Panc1 (cell line): ENCODE results near the gene MAD1L1. TPM values are rescaled to one million over a fixed set of nuclear protein-coding genes. Genes with fewer than 3 reads are reported as not detected.
"Not testable (repeated sequence)": the region's sequence is repeated elsewhere in the genome, so short reads cannot be mapped to it uniquely, and the experiment has no call there.

ENCODE experiments used
- ATAC-seq: fragments of 200-7000 bp; cut with Tn5 transposase; 2 replicates; pipeline ENCODE4 v1.9.1; 2020; ENCODE audit warnings: mild to moderate bottlenecking, moderate library complexity
- BruUV-seq: library from RNA; stranded (reverse); fragments of 400-500 nt; replicated peaks from 2 replicates; lab custom pipeline; 2021; lab: Mats Ljungman, UMichigan
- CTCF ChIA-PET: fragments of 300-600 bp; sonication (Branson Sonifier 250); formaldehyde crosslinking; loops from one replicate; lab custom pipeline; 2022; ENCODE audit warnings: antibody characterized with exemption; lab: Charles Lee
- POLR2A ChIA-PET: fragments of 300-600 bp; sonication (Branson Sonifier 250); formaldehyde crosslinking; loops from one replicate; lab custom pipeline; 2022; ENCODE audit warnings: antibody characterized with exemption; lab: Charles Lee
- DNase-seq: peaks from one replicate; pipeline ENCODE4 v3.0.0-alpha.2; 2010; ENCODE audit warnings: low read depth, low spot score
- H3K27ac ChIP-seq: 2 replicates; pipeline ENCODE4 v1.5.1; 2011; ENCODE audit warnings: mild to moderate bottlenecking, low read length, inconsistent platforms
- H3K27me3 ChIP-seq: fragments of 200-500 bp; sonication (Bioruptor generic); 2 replicates; pipeline ENCODE4 v1.6.0; 2014; ENCODE audit warnings: low read length, inconsistent platforms; ENCODE audit not compliant: control insufficient read depth, insufficient read depth
- H3K36me3 ChIP-seq: fragments of 200-500 bp; sonication (Bioruptor generic); 2 replicates; pipeline ENCODE4 v1.5.1; 2014; ENCODE audit warnings: inconsistent platforms, mild to moderate bottlenecking, low read length, moderate library complexity; ENCODE audit not compliant: control insufficient read depth, insufficient read depth
- H3K4me1 ChIP-seq: 2 replicates; pipeline ENCODE4 v1.5.1; 2011; ENCODE audit warnings: inconsistent platforms, mild to moderate bottlenecking, low read length, moderate library complexity; ENCODE audit not compliant: control insufficient read depth, insufficient read depth
- H3K4me3 ChIP-seq, 2 experiments: 2 replicates each; pipeline ENCODE4 v1.5.1; 2011 to 2012; ENCODE audit warnings: low read depth in 2 of 2, low read length in 2 of 2, mild to moderate bottlenecking in 2 of 2, inconsistent platforms in 1 of 2, moderate library complexity in 1 of 2
- H3K9me3 ChIP-seq: fragments of 200-500 bp; sonication (Bioruptor generic); 2 replicates; pipeline ENCODE4 v1.5.1; 2014; ENCODE audit warnings: low read depth, mild to moderate bottlenecking, inconsistent platforms, low read length, moderate library complexity; ENCODE audit not compliant: control insufficient read depth, insufficient read depth
- POLR2AphosphoS5 ChIP-seq: IDR thresholded peaks from 2 replicates; pipeline ENCODE4 v1.6.1; 2012; ENCODE audit warnings: mild to moderate bottlenecking, low read depth, low read length, moderate library complexity
- SIN3A ChIP-seq: IDR thresholded peaks from 2 replicates; pipeline ENCODE4 v1.6.1; 2012; ENCODE audit warnings: low read depth, mild to moderate bottlenecking, low read length, moderate library complexity, borderline replicate concordance; ENCODE audit not compliant: insufficient read depth
- TCF7L2 ChIP-seq: IDR thresholded peaks from 2 replicates; pipeline ENCODE4 v1.6.1; 2011; ENCODE audit warnings: mild to moderate bottlenecking, low read depth, low read length, inconsistent platforms
- in situ Hi-C: cut with HindIII; loops from 2 replicates; pipeline ENCODE4 v1.10.0; 2016; ENCODE audit warnings: low sequenced_read_pairs, low pct_unique_long_range_greater_than_20kb
- intact Hi-C: fragments of 100-400 bp; cut with micrococcal nuclease; formaldehyde crosslinking; loops from one replicate; pipeline ENCODE4 v1.10.0; 2022; ENCODE audit not compliant: unreplicated experiment
- total RNA-seq: library from RNA; stranded (reverse); gene quantifications from one replicate; pipeline ENCODE4 v1.2.1, GENCODE V29; 2021; ENCODE audit not compliant: unreplicated experiment
- TF ChIP-seq, protein P1 (sequence below): fragments of 450-650 bp; IDR thresholded peaks from 2 replicates; pipeline ENCODE4 v1.5.1; 2017; ENCODE audit warnings: mild to moderate bottlenecking
- TF ChIP-seq, protein P2 (sequence below), 2 experiments: IDR thresholded peaks; 2 replicates each; pipeline ENCODE4 v1.6.1; 2011 to 2012; ENCODE audit warnings: low read depth in 2 of 2, control low read depth in 1 of 2, low read length in 1 of 2, mild to moderate bottlenecking in 1 of 2, moderate library complexity in 1 of 2; ENCODE audit not compliant: insufficient read depth in 1 of 2

MAD1L1 gene
- total RNA-seq, 1 experiment from 2014 or later, result 70.8 TPM

DNA sequence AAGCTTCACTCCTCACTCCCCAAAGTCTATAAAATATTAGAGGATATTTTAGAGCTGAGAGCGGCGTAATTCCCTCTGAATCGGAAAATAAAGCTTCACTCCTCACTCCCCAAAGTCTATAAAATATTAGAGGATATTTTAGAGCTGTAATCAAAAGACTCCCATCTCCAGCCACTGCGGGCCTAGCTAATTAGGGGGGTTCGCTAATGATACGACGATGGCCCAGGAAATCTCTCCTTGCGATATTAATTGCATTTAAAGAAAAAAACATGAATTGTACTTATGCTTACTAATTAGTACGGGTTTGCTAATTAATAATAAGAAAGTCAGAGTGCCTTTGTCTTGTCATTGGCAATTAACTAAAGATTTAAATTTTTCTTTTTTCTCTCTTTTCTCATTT is 235.9 kb downstream of the MAD1L1 start:
- Histone ChIP-seq H3K9me3 (no peaks in the 10 kb centered on the region), H3K27ac (no peak overlapping the region), H3K4me3 (no peak overlapping the region), H3K4me1 (no peaks in the 10 kb centered on the region), H3K27me3 (no peaks in the 10 kb centered on the region), H3K36me3 (no peaks in the 10 kb centered on the region)
- POLR2A ChIA-PET, result no interaction called here
- no peak for ATAC-seq
- DNase-seq, result no peak
- in situ Hi-C loops, result no loop called here
- no TSS peak for BruUV-seq
- TF ChIP-seq POLR2AphosphoS5 (no peak), SIN3A (no peak), TCF7L2 (no peak)
- TF ChIP-seq, protein P1, sequence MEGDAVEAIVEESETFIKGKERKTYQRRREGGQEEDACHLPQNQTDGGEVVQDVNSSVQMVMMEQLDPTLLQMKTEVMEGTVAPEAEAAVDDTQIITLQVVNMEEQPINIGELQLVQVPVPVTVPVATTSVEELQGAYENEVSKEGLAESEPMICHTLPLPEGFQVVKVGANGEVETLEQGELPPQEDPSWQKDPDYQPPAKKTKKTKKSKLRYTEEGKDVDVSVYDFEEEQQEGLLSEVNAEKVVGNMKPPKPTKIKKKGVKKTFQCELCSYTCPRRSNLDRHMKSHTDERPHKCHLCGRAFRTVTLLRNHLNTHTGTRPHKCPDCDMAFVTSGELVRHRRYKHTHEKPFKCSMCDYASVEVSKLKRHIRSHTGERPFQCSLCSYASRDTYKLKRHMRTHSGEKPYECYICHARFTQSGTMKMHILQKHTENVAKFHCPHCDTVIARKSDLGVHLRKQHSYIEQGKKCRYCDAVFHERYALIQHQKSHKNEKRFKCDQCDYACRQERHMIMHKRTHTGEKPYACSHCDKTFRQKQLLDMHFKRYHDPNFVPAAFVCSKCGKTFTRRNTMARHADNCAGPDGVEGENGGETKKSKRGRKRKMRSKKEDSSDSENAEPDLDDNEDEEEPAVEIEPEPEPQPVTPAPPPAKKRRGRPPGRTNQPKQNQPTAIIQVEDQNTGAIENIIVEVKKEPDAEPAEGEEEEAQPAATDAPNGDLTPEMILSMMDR, result no peak
- TF ChIP-seq, protein P2, sequence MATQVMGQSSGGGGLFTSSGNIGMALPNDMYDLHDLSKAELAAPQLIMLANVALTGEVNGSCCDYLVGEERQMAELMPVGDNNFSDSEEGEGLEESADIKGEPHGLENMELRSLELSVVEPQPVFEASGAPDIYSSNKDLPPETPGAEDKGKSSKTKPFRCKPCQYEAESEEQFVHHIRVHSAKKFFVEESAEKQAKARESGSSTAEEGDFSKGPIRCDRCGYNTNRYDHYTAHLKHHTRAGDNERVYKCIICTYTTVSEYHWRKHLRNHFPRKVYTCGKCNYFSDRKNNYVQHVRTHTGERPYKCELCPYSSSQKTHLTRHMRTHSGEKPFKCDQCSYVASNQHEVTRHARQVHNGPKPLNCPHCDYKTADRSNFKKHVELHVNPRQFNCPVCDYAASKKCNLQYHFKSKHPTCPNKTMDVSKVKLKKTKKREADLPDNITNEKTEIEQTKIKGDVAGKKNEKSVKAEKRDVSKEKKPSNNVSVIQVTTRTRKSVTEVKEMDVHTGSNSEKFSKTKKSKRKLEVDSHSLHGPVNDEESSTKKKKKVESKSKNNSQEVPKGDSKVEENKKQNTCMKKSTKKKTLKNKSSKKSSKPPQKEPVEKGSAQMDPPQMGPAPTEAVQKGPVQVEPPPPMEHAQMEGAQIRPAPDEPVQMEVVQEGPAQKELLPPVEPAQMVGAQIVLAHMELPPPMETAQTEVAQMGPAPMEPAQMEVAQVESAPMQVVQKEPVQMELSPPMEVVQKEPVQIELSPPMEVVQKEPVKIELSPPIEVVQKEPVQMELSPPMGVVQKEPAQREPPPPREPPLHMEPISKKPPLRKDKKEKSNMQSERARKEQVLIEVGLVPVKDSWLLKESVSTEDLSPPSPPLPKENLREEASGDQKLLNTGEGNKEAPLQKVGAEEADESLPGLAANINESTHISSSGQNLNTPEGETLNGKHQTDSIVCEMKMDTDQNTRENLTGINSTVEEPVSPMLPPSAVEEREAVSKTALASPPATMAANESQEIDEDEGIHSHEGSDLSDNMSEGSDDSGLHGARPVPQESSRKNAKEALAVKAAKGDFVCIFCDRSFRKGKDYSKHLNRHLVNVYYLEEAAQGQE (IDR thresholded peaks at IDR 0.05; ENCODE audit: insufficient read depth in 1 of 2, low read depth in 2 of 2, low read length in 1 of 2), result no peak
- CTCF ChIA-PET, result no interaction called here
- intact Hi-C loops, result no loop called here

DNA sequence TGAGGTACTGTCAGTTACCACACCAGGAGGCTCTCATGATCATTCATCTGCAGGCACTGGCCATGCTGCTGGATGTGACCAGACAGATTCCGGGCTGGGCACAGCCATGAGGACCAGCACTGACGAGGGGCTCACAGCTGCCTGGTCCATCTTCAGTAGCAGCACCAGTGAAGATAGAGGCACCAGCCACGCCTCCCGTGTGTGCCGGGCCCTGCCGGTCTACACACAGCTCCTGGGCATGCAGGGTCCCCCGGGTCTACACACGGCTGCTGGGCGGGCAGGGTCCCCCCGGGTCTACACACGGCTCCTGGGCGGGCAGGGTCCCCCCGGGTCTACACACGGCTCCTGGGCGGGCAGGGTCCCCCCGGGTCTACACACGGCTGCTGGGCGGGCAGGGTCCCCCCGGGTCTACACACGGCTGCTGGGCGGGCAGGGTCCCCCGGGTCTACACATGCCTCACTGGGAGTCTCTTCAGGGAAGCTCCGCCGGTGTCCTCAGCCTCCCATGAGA is 236.8 kb downstream of the MAD1L1 start:
- H3K4me3 ChIP-seq, H3K4me1 ChIP-seq, DNase-seq, H3K27me3 ChIP-seq, intact Hi-C loops, H3K9me3 ChIP-seq, in situ Hi-C loops, POLR2A ChIA-PET, H3K27ac ChIP-seq, ATAC-seq, BruUV-seq, H3K36me3 ChIP-seq: not testable (repeated sequence)
- CTCF ChIA-PET, result interaction anchor here (0.7 kb wide), 1 partner anchor 1498 kb away, joined by 3 read pairs; no protein-coding TSS in a partner anchor

DNA sequence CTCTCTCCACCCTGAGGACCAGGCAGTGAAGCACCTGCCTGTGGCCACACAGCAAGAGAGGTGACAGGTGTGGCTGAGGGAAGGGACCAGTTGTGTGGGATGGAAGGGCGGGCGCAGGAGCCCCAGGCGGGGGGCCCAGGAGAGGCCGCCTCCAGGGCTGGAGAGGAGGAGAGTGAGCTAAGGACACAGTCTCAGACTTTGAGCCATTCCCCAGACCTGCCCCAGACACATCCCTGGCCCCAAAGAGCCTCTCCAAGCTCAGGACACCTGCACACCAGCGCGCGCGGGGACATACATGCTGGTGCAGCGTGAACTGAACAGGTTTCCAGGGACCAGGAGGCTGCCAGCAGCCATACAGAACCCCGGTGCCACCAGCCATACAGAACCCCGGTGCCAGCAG is 237.3 kb downstream of the MAD1L1 start:
- TF ChIP-seq TCF7L2 (no peak), SIN3A (no peak), POLR2AphosphoS5 (no peak)
- TF ChIP-seq, protein P1, result no peak
- TF ChIP-seq, protein P2 (IDR thresholded peaks at IDR 0.05; ENCODE audit: insufficient read depth in 1 of 2, low read depth in 2 of 2, low read length in 1 of 2), result no peak
- intact Hi-C loops (no loop called here), in situ Hi-C loops (no loop called here)
- no TSS peak for BruUV-seq
- H3K4me1 ChIP-seq, result no peaks in the 10 kb centered on the region
- POLR2A ChIA-PET, result no interaction called here
- no peaks in the 10 kb centered on the region for H3K27me3 ChIP-seq
- CTCF ChIA-PET, result interaction anchor here (0.7 kb wide), 1 partner anchor 1497 kb away, joined by 3 read pairs; no protein-coding TSS in a partner anchor
- H3K36me3 ChIP-seq, result no peaks in the 10 kb centered on the region
- H3K27ac ChIP-seq, result no peak overlapping the region
- no peak overlapping the region for H3K4me3 ChIP-seq
- no peak for DNase-seq
- no peaks in the 10 kb centered on the region for H3K9me3 ChIP-seq
- no peak for ATAC-seq
